Psoas muscle (tissue), 8 donors: ENCODE data around the gene AMIGO3. TPM values are rescaled to one million over a fixed set of nuclear protein-coding genes. Genes with fewer than 3 reads are reported as not detected.

Experiments
- ATAC-seq, 4 donors: fragments of 200-7000 bp; cut with Tn5 transposase; one replicate each; pipeline ENCODE4 v1.9.1; 2020; ENCODE audit warnings: moderate library complexity in 3 of 4, mild to moderate bottlenecking in 2 of 4
- DNase-seq, 2 donors: peaks; one replicate each; pipeline ENCODE4 v3.0.0-alpha.2; 2020
- H3K27ac ChIP-seq: fragments of 200-600 bp; one replicate; pipeline ENCODE4 v1.8.0; 2022
- H3K27me3 ChIP-seq, 3 donors: fragments of 200-600 bp in 1 of 3; one replicate each; pipeline versions ENCODE4 v1.6.1 to v1.8.0; 2013 to 2022; ENCODE audit warnings: low read length in 2 of 3, mild to moderate bottlenecking in 2 of 3, moderate library complexity in 1 of 3; ENCODE audit not compliant: insufficient read depth in 3 of 3
- H3K36me3 ChIP-seq, 2 donors: fragments of 200-600 bp in 1 of 2; one replicate each; pipeline versions ENCODE4 v1.6.1 to v1.8.0; 2013 to 2022; ENCODE audit warnings: low read depth in 1 of 2, mild to moderate bottlenecking in 1 of 2, moderate library complexity in 1 of 2; ENCODE audit not compliant: insufficient read depth in 1 of 2
- H3K4me1 ChIP-seq: fragments of 200-600 bp; one replicate; pipeline ENCODE4 v1.8.0; 2022
- H3K4me3 ChIP-seq: fragments of 200-600 bp; one replicate; pipeline ENCODE4 v1.8.0; 2022; ENCODE audit warnings: mild to moderate bottlenecking
- H3K9me3 ChIP-seq: fragments of 200-600 bp; one replicate; pipeline ENCODE4 v1.8.0; 2022
- WGBS, 3 donors: extraction: QIAGEN DNeasy Blood & Tissue Kit; methylation state at CpG; one replicate each; pipeline versions ENCODE4 v1.1.6 to v1.1.7; 2013; 5-methylcytosine and 5-hydroxymethylcytosine counted together
- intact Hi-C, 2 donors: fragments of 100-400 bp; cut with DNase I; formaldehyde crosslinking; loops; one replicate each; pipeline versions ENCODE4 v1.11.0 to v1.14.2; 2022
- polyA plus RNA-seq, 3 donors: library from polyadenylated mRNA; stranded (reverse); fragments of 200-250 nt; gene quantifications; one replicate each; pipeline ENCODE4 v1.2.3, GENCODE V29; 2013
- total RNA-seq, 4 donors: library from RNA; stranded (reverse); fragmentation: NEBNext Ultra II Directional in 2 of 4; extraction: Animal tissue kit (Norgen Biotek cat#: 25700) in 2 of 4; gene quantifications; one replicate each; pipeline versions ENCODE4 v1.2.1 to v1.2.4, GENCODE V29; 2021 to 2023
- TF ChIP-seq, protein P1 (sequence below): fragments of 200-600 bp; IDR thresholded peaks from one replicate; pipeline ENCODE4 v1.8.0; 2022; ENCODE audit warnings: antibody characterized with exemption
- donor health status: healthy with polysubstance abuse.
- donor health status: DM: no; HTN: no; CAD: no; lungs with moderate emphysema.
- donor health status: Bipolar disorder and iron deficiency.
- donor health status: healthy.
- donor health status: DM: yes; HTN: yes; CAD: no.
- donor health status: DM: no; HTN: no; CAD: no.
- donor health status: DM: no; HTN: no; CAD: no.
- donor health status: DM: yes; HTN: yes; CAD: no.

The AMIGO3 gene
- total and polyA plus RNA-seq, 7 donors, result 0.36 to 0.94 (median 0.43) TPM; not detected in 3

DNA sequence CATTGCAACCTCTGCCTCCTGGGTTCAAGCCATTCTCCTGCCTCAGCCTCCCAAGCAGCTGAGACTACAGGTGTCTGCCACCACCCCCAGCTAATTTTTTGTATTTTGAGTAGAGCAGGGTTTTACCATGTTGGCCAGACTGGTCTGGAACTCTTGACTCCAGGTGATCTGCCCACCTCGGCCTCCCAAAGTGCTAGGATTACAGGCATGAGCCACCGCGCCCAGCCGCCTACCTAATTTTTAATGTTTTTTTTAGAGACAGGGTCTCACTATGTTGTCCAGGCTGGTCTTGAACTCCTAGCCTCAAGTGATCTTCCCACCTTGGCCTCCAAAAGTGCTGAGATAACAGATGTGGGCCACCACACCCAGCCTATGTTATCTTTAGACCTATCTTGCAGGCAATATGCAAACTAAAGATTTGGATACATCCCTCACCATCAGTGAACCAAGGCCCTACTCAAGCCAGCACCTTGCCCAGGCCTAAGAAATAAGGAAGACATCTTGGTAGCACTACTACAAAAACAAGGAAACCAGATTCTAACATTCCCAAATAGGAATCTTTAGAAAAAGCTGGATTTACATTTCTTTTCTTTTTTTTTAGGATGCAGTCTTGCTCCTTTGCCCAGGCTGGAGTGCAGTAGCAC lies 10.6 kb upstream of the AMIGO3 start:
- Histone ChIP-seq H3K9me3 (no peaks in the 10 kb centered on the region), H3K27ac (no peak overlapping the region), H3K36me3 (peaks cover 5 to 87% of the 10 kb centered on the region in 2 donors), H3K4me3 (no peak overlapping the region), H3K4me1 (peaks cover 2% of the 10 kb centered on the region), H3K27me3 (no peaks in the 10 kb centered on the region)
- TF ChIP-seq, protein P1, sequence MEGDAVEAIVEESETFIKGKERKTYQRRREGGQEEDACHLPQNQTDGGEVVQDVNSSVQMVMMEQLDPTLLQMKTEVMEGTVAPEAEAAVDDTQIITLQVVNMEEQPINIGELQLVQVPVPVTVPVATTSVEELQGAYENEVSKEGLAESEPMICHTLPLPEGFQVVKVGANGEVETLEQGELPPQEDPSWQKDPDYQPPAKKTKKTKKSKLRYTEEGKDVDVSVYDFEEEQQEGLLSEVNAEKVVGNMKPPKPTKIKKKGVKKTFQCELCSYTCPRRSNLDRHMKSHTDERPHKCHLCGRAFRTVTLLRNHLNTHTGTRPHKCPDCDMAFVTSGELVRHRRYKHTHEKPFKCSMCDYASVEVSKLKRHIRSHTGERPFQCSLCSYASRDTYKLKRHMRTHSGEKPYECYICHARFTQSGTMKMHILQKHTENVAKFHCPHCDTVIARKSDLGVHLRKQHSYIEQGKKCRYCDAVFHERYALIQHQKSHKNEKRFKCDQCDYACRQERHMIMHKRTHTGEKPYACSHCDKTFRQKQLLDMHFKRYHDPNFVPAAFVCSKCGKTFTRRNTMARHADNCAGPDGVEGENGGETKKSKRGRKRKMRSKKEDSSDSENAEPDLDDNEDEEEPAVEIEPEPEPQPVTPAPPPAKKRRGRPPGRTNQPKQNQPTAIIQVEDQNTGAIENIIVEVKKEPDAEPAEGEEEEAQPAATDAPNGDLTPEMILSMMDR, result no peak
- no peak for DNase-seq
- intact Hi-C loops, result no loop called here
- ATAC-seq, result no peak
- 97 to 99% (median 97%) methylated on average over 4 of the region's 4 CpGs for WGBS, 3 donors

DNA sequence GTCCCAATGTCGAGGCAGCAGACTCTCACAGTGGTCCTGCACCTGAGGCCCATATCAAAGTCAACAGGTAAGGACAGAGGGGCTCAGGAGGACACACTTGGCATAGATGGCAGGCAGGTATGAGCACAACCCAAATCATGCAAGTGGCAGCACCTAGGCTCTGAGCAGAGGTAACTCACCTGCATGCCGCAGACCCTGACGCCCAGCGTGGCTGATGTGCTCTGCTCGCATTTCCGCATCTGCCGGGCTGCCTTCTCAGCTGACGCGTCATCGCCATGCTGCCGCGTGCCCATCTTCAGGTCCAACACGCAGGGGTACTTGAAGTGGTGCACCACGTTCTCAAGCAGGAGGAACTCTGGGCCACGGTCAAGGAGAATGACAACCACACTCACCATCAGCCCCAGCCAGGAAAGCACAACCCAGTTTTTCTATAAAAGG lies 8.5 kb upstream of the AMIGO3 start:
- Histone ChIP-seq H3K27me3 (no peaks in the 10 kb centered on the region), H3K4me3 (no peak overlapping the region), H3K36me3 (peaks cover 5 to 68% of the 10 kb centered on the region in 2 donors), H3K9me3 (no peaks in the 10 kb centered on the region), H3K27ac (no peak overlapping the region), H3K4me1 (peaks cover 14% of the 10 kb centered on the region)
- TF ChIP-seq, protein P1, result no peak
- no peak for DNase-seq
- WGBS, 3 donors, result 93 to 94% (median 94%) methylated on average over 15 of the region's 15 CpGs
- ATAC-seq, result no peak
- intact Hi-C loops, result no loop called here

DNA sequence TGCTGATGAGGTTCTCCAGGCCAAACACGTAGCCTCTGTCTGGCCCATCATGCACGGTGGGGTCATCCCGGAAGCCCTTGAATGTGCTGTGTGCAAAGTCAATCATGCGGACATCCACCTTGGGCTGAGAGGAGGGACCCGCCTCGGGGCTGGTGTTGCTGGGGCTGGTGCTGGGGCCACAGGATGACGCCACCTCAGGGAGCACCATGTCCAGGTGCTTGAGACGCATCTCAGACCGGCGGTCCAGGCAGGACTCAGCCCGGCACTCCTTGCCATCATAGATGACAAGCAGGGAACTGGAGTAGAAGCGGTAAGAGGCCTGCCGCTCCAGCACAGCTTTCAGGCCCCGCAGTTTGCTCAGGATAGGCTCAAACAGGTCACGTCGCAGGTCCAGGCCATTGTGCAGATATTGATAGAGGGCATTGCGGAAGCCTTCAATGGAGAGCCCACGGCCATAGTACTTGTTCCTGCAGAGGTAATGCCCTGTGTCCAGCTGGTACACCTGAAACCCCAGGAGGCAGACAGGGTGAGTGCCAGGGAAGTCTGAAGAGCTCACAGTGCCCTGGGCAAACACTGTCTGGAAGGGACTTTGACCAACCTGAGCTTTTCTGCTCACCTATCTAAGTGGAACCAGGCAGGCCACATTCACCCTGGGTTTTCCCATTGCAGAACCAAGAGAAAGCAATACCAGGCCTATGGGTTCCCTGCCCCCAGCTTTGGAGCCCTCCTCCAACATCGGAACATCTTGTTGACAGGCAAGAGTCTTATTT lies 7.9 kb upstream of the AMIGO3 start:
- TF ChIP-seq, protein P1, result no peak
- Histone ChIP-seq H3K27ac (no peak overlapping the region), H3K9me3 (no peaks in the 10 kb centered on the region), H3K4me1 (peaks cover 20% of the 10 kb centered on the region), H3K4me3 (no peak overlapping the region), H3K36me3 (peaks cover 5 to 64% of the 10 kb centered on the region in 2 donors), H3K27me3 (no peaks in the 10 kb centered on the region)
- 87 to 92% (median 87%) methylated on average over 19 of the region's 19 CpGs for WGBS, 3 donors
- intact Hi-C loops, result no loop called here
- DNase-seq (no peak), ATAC-seq (no peak)

DNA sequence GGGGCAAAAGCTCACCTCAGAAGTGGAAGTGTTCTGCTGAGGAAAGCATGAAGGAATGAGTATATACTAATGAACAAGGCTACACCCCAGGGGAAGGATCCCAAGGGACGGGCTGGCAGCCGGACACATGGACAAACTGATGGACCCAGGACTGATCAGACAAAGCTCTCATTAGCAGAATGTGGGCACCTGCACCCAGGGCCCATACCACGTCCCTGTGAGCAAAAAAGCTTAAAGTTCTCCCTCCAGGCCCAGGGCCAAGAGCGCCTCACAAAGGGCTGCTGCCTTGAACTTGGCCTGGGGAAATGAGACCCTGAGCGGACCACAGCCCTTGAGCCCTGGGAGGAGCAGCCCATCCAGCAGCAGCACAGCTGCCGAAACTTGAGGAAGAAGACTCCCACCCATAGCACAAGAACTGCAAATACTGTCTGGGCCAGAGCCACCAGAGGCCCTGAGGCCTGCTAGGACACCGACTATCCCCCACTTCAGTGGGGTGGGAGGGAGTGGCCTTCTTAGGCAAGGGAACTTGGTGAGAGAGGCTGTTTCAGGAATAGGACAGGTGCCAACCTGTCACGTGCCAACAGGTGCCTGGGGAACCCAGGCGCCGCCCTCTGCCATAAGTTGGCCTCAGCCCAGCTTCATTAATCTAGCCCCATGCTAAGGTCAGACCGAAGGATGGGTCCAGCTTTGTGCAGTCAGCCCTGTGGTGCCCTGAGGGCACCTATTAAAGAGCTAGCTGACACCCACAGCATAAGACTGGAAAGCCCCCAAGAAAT lies 6.6 kb upstream of the AMIGO3 start:
- TF ChIP-seq, protein P1, result no peak
- ATAC-seq (no peak), DNase-seq (no peak)
- WGBS, 3 donors, result 77 to 79% (median 77%) methylated on average over 11 of the region's 11 CpGs
- intact Hi-C loops, result no loop called here
- Histone ChIP-seq H3K27me3 (no peaks in the 10 kb centered on the region), H3K27ac (peak overlapping the region; percentile 16), H3K9me3 (no peaks in the 10 kb centered on the region), H3K36me3 (peaks cover 5 to 64% of the 10 kb centered on the region in 2 donors), H3K4me3 (no peak overlapping the region), H3K4me1 (peaks cover 20% of the 10 kb centered on the region)
